Ureter (tissue), 1 donor: ENCODE measurements around the gene PDE4D. TPM values are rescaled to one million over a fixed set of nuclear protein-coding genes. Genes with fewer than 3 reads are reported as not detected.
"Not testable (repeated sequence)": the region's sequence is repeated elsewhere in the genome, so short reads cannot be mapped to it uniquely, and the experiment has no call there.

Source experiments
- DNase-seq: peaks from one replicate; pipeline ENCODE4 v3.0.0-alpha.2; 2020; ENCODE audit warnings: low spot score
- total RNA-seq: library from RNA; stranded (reverse); gene quantifications from one replicate; pipeline ENCODE4 v1.2.4, GENCODE V29; 2023
- donor health status: DM: yes; HTN: yes; CAD: no.

PDE4D gene
- total RNA-seq, 1 donor from 2014 or later: 106 TPM

GRCh38 chr5:59768152-59769040 is 125.1 kb downstream of the PDE4D start:
- peak; percentile 87 for DNase-seq

GRCh38 chr5:59767681-59768151 is 125.8 kb downstream of the PDE4D start:
- DNase-seq: no peak

GRCh38 chr5:59767211-59767605 is 126.3 kb downstream of the PDE4D start:
- no peak for DNase-seq

GRCh38 chr5:59766427-59767210 is 126.9 kb downstream of the PDE4D start:
- peak; percentile 48 for DNase-seq

GRCh38 chr5:59765446-59765845 is 128.1 kb downstream of the PDE4D start:
- no peak for DNase-seq

- DNase-seq: no peak
These were observed 129.2 kb downstream of the PDE4D start for GRCh38 chr5:59764361-59764760.

- no peak for DNase-seq
These were observed 130.0 kb downstream of the PDE4D start for GRCh38 chr5:59763541-59763940.

- not testable (repeated sequence) for DNase-seq
These were observed 131.3 kb downstream of the PDE4D start for GRCh38 chr5:59762232-59762631.

GRCh38 chr5:59760785-59761348 is 132.7 kb downstream of the PDE4D start:
- no peak for DNase-seq

GRCh38 chr5:59759600-59760351 is 133.8 kb downstream of the PDE4D start:
- no peak for DNase-seq

- DNase-seq: no peak
These were observed 135.0 kb downstream of the PDE4D start for GRCh38 chr5:59758566-59758965.

- no peak for DNase-seq
These were observed 136.1 kb downstream of the PDE4D start for GRCh38 chr5:59757442-59757841.

GRCh38 chr5:59756373-59757035 is 137.0 kb downstream of the PDE4D start:
- DNase-seq: no peak

GRCh38 chr5:59755476-59755875 is 138.1 kb downstream of the PDE4D start:
- no peak for DNase-seq

- no peak for DNase-seq
These were observed 139.9 kb downstream of the PDE4D start for GRCh38 chr5:59753599-59753998.

GRCh38 chr5:59749782-59750520 is 143.6 kb downstream of the PDE4D start:
- no peak for DNase-seq

- DNase-seq: not testable (repeated sequence)
These were observed 145.4 kb downstream of the PDE4D start for GRCh38 chr5:59748036-59748663.

- no peak for DNase-seq
These were observed 147.2 kb downstream of the PDE4D start for GRCh38 chr5:59746241-59746765.

GRCh38 chr5:59745415-59745863 is 148.1 kb downstream of the PDE4D start:
- no peak for DNase-seq
